ENCODE data around the gene ADORA2B.
A peak's percentile ranks its signal among the peaks of the same experiment; 100 is the strongest.
"Not testable (repeated sequence)": the region's sequence is repeated elsewhere in the genome, so short reads cannot be mapped to it uniquely, and the experiment has no call there.

ADORA2B gene

GRCh38 chr17:15957206-15957605, 12.3 kb downstream of the ADORA2B start:
- no peak for DNase-seq

- no peak for DNase-seq
These were observed 12.8 kb downstream of the ADORA2B start for GRCh38 chr17:15957608-15958307.

DNA sequence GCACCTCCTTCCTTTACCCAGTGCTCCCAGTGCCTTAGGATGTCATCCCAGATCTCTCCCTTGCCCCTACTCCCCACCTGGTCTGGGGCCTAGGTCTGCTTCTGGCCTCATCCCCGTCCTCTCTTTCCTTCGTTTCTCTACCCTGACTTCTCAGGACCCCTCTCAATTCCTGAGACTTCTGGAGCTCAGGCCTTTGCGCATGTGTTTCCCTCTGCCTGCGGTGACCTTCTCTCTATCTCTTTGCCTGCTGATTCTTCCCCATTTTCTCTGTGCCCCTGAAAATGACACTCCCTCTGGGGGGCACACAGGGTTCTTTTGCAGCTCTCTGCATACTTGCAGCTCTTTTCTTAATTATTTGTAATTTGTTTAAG, 13.5 kb downstream of the ADORA2B start:
- DNase-seq: no peak

GRCh38 chr17:15963670-15964110, 18.8 kb downstream of the ADORA2B start:
- no peak for DNase-seq

DNA sequence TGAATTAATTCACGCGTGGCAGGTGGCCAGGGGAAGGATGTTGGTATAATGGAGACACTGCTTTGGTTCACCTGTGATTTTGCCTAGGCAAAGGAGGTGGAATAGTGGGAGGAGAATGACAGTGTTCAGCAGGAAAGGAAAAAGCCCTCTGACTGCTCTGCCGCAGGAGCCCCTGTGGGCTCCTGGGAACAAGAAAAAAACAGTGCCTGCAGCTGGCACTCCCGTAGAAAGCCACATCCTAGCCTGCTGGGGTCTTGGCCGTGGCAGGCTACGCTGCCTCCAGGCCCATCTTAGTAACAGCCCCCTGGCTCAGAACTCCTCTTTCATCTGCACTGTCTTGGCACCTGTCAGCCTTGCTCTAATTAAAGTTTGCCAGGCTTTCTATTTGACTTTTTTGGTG, 20.6 kb downstream of the ADORA2B start:
- DNase-seq: no peak

- DNase-seq: peak; percentile 73
These were observed 21.4 kb downstream of the ADORA2B start for GRCh38 chr17:15966183-15966878.

DNA sequence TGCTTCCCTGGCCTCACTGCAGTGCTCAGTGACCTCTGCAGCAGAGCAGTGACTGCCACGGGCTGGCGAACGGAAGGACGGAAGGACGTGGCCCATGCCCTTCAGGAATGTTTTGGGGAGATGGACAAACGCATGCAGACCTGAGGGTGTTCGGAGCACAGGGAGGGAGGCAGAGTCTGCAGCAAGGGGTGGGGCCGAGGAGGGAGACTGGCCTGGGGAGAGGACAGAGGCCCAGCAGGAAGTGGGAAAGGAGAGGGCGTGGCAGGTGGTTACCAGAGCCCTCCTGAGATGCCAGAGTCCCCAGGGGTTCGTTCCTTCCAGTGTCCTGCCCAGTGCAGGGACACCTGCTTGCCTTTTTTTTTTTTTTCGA, 21.9 kb downstream of the ADORA2B start:
- DNase-seq: peak; percentile 73

GRCh38 chr17:15967706-15968399, 22.9 kb downstream of the ADORA2B start:
- no peak for DNase-seq

DNA sequence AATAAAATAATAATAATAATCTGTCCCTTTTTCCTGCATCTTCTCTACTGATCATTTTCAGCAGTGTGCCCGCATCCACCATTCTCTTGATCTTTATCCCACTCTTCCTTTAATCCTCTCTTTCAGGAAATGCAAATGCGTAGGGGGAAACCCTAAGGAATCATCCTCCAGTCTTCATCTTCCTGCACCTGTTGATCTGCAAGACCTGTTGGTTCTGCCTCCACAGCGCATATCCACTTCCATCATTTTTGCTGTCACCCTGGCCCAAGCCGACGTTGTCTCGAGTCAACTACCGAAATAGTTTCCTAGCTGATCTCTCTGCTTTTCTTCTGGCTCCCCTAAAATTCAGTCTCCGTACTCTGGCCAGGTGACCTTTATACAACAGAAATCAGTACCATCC, 24.5 kb downstream of the ADORA2B start:
- no peak for DNase-seq

- no peak for DNase-seq
These were observed 25.6 kb downstream of the ADORA2B start for GRCh38 chr17:15970500-15970899.

DNA sequence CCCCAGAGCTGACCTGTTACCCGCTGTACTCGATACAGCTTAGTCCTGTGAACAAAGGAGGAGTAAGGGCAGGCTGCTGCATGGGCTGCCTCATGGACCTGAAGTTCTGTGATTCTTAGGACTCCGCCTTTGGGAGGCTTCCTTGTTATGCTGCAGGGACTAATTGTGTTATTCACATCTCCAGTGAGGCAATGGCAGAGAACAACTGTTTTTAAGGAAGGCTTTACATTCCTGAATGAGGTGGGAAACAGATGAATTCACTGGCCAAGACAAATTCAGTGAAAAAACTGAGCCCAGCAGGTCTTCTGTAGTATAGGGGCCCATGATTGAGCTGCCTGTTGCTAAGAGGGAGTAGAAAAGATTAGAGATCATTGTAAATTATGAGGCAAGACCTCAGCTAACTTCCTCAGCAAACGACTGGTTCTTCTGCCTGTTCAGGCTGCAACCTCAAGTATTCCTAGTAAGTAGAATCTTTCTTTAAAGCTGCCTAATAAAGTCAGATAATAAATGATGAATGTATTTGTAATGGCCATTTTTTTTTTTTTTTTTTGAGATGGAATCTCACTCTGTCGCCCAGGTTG, 26.3 kb downstream of the ADORA2B start:
- DNase-seq: no peak

- no peak for DNase-seq
These were observed 27.0 kb downstream of the ADORA2B start for GRCh38 chr17:15971882-15972281.

- no peak for DNase-seq
These were observed 27.6 kb downstream of the ADORA2B start for GRCh38 chr17:15972497-15972951.

GRCh38 chr17:15973016-15973415, 28.1 kb downstream of the ADORA2B start:
- DNase-seq: no peak

DNA sequence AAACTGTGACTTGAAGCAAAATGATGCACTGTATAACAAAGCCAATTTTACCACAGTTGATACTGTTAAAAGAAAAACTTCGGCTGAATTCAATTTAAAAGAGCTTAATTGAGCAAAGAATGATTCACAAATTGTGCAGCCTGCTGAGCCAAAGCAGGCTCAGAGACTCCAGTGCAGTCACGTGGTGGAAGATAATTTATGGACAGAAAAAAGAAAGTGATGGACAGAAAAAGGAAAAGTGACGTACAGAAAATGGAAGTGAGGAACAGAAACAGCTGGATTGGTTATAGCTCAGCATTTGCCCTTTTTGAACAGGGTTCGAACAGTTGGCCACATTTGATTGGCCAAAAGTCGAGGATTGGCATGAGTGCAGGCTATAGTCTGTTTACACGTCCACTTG, 28.9 kb downstream of the ADORA2B start:
- DNase-seq: no peak

DNA sequence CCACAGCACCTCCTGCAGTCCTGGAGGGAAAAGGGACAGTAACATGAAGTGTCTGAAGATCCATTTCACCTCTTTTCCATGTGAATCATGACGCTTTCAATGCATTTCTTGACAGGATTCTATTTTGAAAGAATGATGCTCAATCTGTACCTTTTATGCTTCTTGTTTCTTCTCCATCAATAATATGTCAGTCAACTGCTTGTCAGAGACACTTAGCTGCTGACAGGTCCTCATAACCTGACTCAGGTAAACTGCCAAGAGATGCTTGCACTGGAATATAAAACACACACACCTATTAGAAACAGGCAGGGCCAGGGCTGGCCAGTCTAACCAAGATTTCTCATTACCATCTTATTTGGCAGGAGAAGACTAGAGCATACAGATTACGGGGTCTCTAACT, 33.0 kb downstream of the ADORA2B start:
- DNase-seq: no peak

DNA sequence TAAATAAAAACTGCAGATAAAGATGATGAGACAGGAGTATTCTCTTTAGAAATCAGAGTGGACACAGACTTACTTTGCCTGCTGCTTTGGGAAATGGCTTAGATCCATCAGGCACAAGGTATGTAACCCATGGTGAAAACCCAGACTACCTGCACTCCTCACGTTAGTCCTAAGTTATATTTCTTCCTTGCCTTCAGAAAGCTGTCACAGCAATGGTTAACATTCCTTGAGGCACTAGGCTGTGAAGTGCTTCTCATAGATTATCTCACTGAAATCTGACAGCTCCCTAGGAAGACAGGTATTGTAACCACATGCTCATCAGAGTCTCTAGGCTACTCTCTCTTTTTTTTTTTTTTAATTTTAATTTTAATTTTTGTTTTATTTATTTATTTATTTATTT, 33.7 kb downstream of the ADORA2B start:
- DNase-seq: no peak

DNA sequence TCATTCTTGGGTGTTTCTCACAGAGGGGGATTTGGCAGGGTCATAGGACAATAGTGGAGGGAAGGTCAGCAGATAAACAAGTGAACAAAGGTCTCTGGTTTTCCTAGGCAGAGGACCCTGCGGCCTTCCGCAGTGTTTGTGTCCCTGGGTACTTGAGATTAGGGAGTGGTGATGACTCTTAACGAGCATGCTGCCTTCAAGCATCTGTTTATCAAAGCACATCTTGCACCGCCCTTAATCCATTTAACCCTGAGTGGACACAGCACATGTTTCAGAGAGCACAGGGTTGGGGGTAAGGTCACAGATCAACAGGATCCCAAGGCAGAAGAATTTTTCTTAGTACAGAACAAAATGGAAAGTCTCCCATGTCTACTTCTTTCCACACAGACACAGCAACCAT, 34.1 kb downstream of the ADORA2B start:
- DNase-seq: not testable (repeated sequence)

GRCh38 chr17:15981208-15981607, 36.3 kb downstream of the ADORA2B start:
- no peak for DNase-seq

DNA sequence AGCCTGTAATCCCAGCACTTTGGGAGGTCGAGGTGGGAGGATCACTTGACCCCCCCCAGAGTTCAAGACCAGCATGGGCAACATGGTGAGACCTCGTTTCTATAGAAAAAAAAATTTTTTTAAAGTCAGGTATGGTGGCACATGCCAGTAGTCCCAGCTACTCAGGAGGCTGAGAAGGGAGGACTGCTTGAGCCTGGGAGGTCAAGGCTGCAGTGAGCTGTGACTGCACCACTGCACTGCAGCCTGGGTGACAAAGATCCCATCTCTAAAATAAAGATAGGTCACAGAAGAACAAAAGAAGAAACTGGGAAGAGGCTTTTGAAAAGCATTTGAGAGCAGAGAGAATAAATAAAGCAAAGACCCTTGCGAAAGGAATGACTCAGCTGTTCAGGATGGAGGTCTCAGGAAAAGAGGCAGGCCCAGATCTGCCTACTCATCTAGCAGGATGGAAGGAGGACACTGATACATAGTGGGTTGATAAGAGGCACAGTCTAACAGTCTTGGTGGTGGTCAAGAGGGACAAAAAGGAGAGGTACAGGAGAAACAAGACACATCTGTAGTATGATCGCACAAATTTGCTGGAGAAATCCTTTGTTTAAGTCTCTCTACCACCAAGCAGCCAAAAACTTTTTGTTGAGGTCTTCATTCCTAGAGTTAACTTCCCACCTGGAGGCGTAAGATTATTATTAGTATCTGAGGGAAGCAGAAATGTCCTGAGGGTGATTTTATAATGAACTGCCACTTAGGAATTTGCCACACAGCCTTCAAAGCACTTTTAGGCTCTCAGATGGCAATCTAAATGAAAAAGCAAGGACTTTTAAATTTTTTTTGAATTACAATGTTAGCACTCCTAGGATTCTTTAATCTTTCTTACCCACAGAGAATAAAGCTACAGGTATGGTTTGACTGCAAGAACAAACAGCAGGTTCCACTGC, 37.0 kb downstream of the ADORA2B start:
- no peak for DNase-seq

GRCh38 chr17:15996322-15996721, 51.4 kb downstream of the ADORA2B start:
- no peak for DNase-seq

DNA sequence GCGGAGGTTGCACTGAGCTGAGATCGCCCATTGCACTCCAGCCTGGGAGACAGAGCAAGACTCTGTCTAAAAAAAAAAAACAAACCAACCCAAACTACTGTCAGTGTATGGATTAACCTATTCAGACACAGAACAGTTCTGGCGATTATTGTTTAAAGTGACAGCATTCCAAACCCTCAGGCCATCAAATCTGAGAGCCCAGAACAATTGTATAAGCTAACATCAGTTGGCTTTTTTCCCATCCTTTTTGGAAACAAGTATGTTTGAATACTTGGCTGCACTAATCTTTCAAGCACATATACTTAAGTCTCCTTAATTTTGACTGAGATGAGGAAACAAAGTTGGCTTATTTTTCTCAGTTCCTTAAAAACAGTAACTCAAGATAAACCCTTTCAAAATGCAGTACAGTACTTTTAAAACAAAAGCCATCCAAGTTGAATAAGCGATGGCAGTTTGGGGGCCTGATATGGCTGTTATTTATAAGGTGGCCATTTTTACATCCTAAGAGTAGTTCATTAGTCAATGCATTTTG, 53.2 kb downstream of the ADORA2B start:
- no peak for DNase-seq

Data from SHP77 treated with DMSO at 0.1 percent for 48 hours (cell line).